Natural killer cell (primary cell): ENCODE results near the gene MOCS3. TPM values are rescaled to one million over a fixed set of nuclear protein-coding genes. Genes with fewer than 3 reads are reported as not detected.

Source experiments
- ATAC-seq, 3 donors: fragments of 150-1000 bp in 2 of 3; fragments of 200-7000 bp in 1 of 3; cut with Tn5 transposase; 1 replicate in 1 of 3; 2 replicates in 2 of 3; pipeline ENCODE4 v1.10.0; 2021; ENCODE audit warnings: mild to moderate bottlenecking in 2 of 3, moderate library complexity in 2 of 3
- DNase-seq, 2 donors: peaks; one replicate each; pipeline versions ENCODE4 v3.0.0 to v3.0.0-alpha.2; 2013 to 2021; ENCODE audit warnings: mixed read lengths in 1 of 2
- H3K27ac ChIP-seq: one replicate; pipeline ENCODE4 v1.5.1; 2013; ENCODE audit warnings: mild to moderate bottlenecking, low read length
- H3K27me3 ChIP-seq: one replicate; pipeline ENCODE4 v1.6.1; 2013; ENCODE audit warnings: low read length; ENCODE audit not compliant: control insufficient read depth, insufficient read depth
- H3K36me3 ChIP-seq: one replicate; pipeline ENCODE4 v1.6.1; 2013; ENCODE audit warnings: low read length; ENCODE audit not compliant: control insufficient read depth, insufficient read depth
- H3K4me1 ChIP-seq: one replicate; pipeline ENCODE4 v1.6.1; 2013; ENCODE audit warnings: low read length; ENCODE audit not compliant: control insufficient read depth, insufficient read depth
- H3K4me3 ChIP-seq: one replicate; pipeline ENCODE4 v1.5.1; 2013; ENCODE audit warnings: low read length
- H3K9me3 ChIP-seq: one replicate; pipeline ENCODE4 v1.6.1; 2013; ENCODE audit warnings: low read length; ENCODE audit not compliant: control insufficient read depth, insufficient read depth
- H3K27ac Mint-ChIP-seq, 2 donors: one replicate each; pipeline ENCODE4 v1.8.0; 2022; ENCODE audit warnings: mild to moderate bottlenecking in 2 of 2, mixed read lengths in 2 of 2, moderate library complexity in 1 of 2
- H3K27me3 Mint-ChIP-seq, 2 donors: one replicate each; pipeline ENCODE4 v1.8.0; 2022; ENCODE audit warnings: low read depth in 2 of 2, mixed read lengths in 2 of 2
- H3K36me3 Mint-ChIP-seq: one replicate; pipeline ENCODE4 v1.8.0; 2022; ENCODE audit warnings: mixed read lengths
- H3K4me1 Mint-ChIP-seq, 2 donors: one replicate each; pipeline ENCODE4 v1.8.0; 2022; ENCODE audit warnings: mixed read lengths in 2 of 2
- H3K4me3 Mint-ChIP-seq: one replicate; pipeline ENCODE4 v1.8.0; 2022; ENCODE audit warnings: mild to moderate bottlenecking, moderate library complexity, mixed read lengths
- H3K9me3 Mint-ChIP-seq, 2 donors: one replicate each; pipeline ENCODE4 v1.8.0; 2022; ENCODE audit warnings: mixed read lengths in 2 of 2
- CTCF ChIP-seq: fragments of 200-600 bp; IDR thresholded peaks from one replicate; pipeline ENCODE4 v1.8.0; 2022; ENCODE audit warnings: antibody characterized with exemption
- WGBS: methylation state at CpG from one replicate; pipeline ENCODE4 v1.1.7; 2013; ENCODE audit warnings: missing lambda C conversion rate; ENCODE audit not compliant: insufficient coverage; 5-methylcytosine and 5-hydroxymethylcytosine counted together
- intact Hi-C: fragments of 100-400 bp; cut with micrococcal nuclease; formaldehyde crosslinking; loops from one replicate; pipeline ENCODE4 v1.14.2; 2022
- total RNA-seq, 4 donors: library from RNA; stranded (reverse); fragments of 120-200 nt in 1 of 4; gene quantifications; one replicate each; pipeline versions ENCODE4 v1.2.3 to v1.2.4, GENCODE V29; 2013 to 2022

Gene MOCS3
- total RNA-seq, 3 donors from 2014 or later (not counting 1 experiment from before 2014, with no cell fraction given), result 2.2 to 2.5 (median 2.3) TPM

- H3K27me3 ChIP-seq, result no peaks in the 10 kb centered on the region
- ATAC-seq, result no peak
- peaks cover 4% of the 10 kb centered on the region for H3K9me3 ChIP-seq
- H3K27ac ChIP-seq, result no peak overlapping the region
- 46% methylated on average over 4 of the region's 4 CpGs for WGBS
- H3K4me3 ChIP-seq, result no peak overlapping the region
- H3K9me3 Mint-ChIP-seq, result no peaks in the 10 kb centered on the region
- no peaks in the 10 kb centered on the region for H3K4me1 Mint-ChIP-seq
- H3K27ac Mint-ChIP-seq, result no peak overlapping the region
- no peaks in the 10 kb centered on the region for H3K36me3 Mint-ChIP-seq
- no peak for DNase-seq
- intact Hi-C loops, result no loop called here
- H3K4me3 Mint-ChIP-seq, result no peak overlapping the region
- H3K27me3 Mint-ChIP-seq, result peaks cover 8 to 19% of the 10 kb centered on the region in 2 donors
- no peak for TF ChIP-seq CTCF
- H3K36me3 ChIP-seq, result no peaks in the 10 kb centered on the region
- peaks cover 3% of the 10 kb centered on the region for H3K4me1 ChIP-seq
Observed at GRCh38 chr20:50992336-50992732, 33.7 kb downstream of the MOCS3 start.

DNA sequence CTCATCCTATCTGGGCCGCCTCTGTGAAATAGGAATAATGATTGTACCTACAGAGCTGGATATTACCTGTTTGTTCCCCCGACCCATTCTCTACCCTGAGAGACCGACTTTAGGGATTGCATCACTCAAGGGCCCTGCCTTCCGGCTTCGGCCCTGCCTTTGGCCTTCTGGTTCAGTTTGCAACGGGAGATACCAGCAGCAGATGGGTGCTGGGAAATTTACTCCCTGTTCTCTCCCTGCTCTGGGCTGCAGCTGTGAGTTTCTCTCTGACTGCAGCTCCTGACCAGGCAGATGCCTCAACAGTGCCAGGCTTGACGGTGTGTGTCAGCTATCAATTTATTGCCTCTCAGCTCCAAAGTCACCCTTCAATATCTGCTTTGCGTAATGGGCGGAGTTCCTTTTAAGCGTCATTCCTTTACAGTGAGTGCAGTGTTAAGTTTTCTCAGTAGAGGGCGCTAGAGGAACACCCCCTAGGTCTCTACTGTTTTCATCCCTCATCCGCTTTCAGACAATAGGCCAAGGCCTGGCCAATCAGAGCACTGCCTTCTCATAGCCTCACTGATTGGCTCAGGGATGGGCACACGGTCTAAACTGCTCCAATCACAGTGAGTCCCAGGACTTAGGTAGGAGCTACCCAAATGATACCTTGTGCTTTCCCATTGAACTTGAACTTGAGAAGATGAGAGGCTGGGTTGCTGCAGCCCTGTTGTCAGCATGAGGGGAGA lies 34.3 kb downstream of the MOCS3 start:
- Mint-ChIP-seq H3K27ac (no peak overlapping the region), H3K9me3 (no peaks in the 10 kb centered on the region), H3K4me3 (no peak overlapping the region), H3K4me1 (no peaks in the 10 kb centered on the region), H3K36me3 (no peaks in the 10 kb centered on the region), H3K27me3 (peaks cover 8 to 20% of the 10 kb centered on the region in 2 donors)
- Histone ChIP-seq H3K27me3 (no peaks in the 10 kb centered on the region), H3K36me3 (no peaks in the 10 kb centered on the region), H3K27ac (no peak overlapping the region), H3K9me3 (peaks cover 4% of the 10 kb centered on the region), H3K4me3 (no peak overlapping the region), H3K4me1 (peaks cover 3% of the 10 kb centered on the region)
- ATAC-seq, result peak; percentile 63 to 94 (median 75)
- WGBS, result 53% methylated on average over 13 of the region's 13 CpGs
- TF ChIP-seq CTCF, result peak; percentile 34
- peak in 1 of 2 donors; percentile 63 for DNase-seq
- intact Hi-C loops, result no loop called here

GRCh38 chr20:50993876-50994275 lies 35.3 kb downstream of the MOCS3 start:
- Histone ChIP-seq H3K9me3 (peaks cover 4% of the 10 kb centered on the region), H3K36me3 (no peaks in the 10 kb centered on the region), H3K27ac (no peak overlapping the region), H3K4me1 (peaks cover 3% of the 10 kb centered on the region), H3K4me3 (no peak overlapping the region), H3K27me3 (no peaks in the 10 kb centered on the region)
- no peak for ATAC-seq
- no peak for DNase-seq
- Mint-ChIP-seq H3K9me3 (no peaks in the 10 kb centered on the region), H3K27ac (no peak overlapping the region), H3K36me3 (no peaks in the 10 kb centered on the region), H3K4me3 (no peak overlapping the region), H3K27me3 (peaks cover 8 to 23% of the 10 kb centered on the region in 2 donors), H3K4me1 (no peaks in the 10 kb centered on the region)
- intact Hi-C loops, result no loop called here
- 85% methylated on average over 3 of the region's 9 CpGs for WGBS
- TF ChIP-seq CTCF, result no peak

GRCh38 chr20:50995506-50995905 lies 36.9 kb downstream of the MOCS3 start:
- Mint-ChIP-seq H3K4me1 (no peaks in the 10 kb centered on the region), H3K4me3 (no peak overlapping the region), H3K27me3 (peaks cover 12 to 30% of the 10 kb centered on the region in 2 donors), H3K9me3 (no peaks in the 10 kb centered on the region), H3K27ac (no peak overlapping the region), H3K36me3 (no peaks in the 10 kb centered on the region)
- peaks cover 4% of the 10 kb centered on the region for H3K9me3 ChIP-seq
- no peak for TF ChIP-seq CTCF
- H3K27me3 ChIP-seq, result no peaks in the 10 kb centered on the region
- H3K36me3 ChIP-seq, result no peaks in the 10 kb centered on the region
- H3K27ac ChIP-seq, result no peak overlapping the region
- H3K4me3 ChIP-seq, result no peak overlapping the region
- peaks cover 3% of the 10 kb centered on the region for H3K4me1 ChIP-seq
- intact Hi-C loops, result no loop called here
- DNase-seq (no peak), ATAC-seq (no peak)
- WGBS, result 85% methylated on average over 5 of the region's 5 CpGs
